Smooth muscle cell (in vitro differentiated cells): ENCODE results near the gene HDGF. TPM values are rescaled to one million over a fixed set of nuclear protein-coding genes. Genes with fewer than 3 reads are reported as not detected.

Experiments
- DNase-seq: peaks from one replicate; lab custom pipeline; 2025; ENCODE audit not compliant: unreplicated experiment; lab: John Stamatoyannopoulos, UW
- H2AFZ ChIP-seq: fragments of 200-600 bp; sonication (generic); 2 replicates; pipeline ENCODE4 v1.6.0; 2016; ENCODE audit warnings: antibody characterized with exemption, low read depth, mild to moderate bottlenecking
- H3F3A ChIP-seq: fragments of 200-600 bp; sonication (generic); 2 replicates; pipeline ENCODE4 v1.6.0; 2017; ENCODE audit warnings: antibody characterized with exemption, low read depth
- H3K27ac ChIP-seq: fragments of 200-600 bp; sonication (generic); 2 replicates; pipeline ENCODE4 v1.5.1; 2016; ENCODE audit warnings: low read depth, mild to moderate bottlenecking
- H3K27me3 ChIP-seq: fragments of 200-600 bp; sonication (generic); 2 replicates; pipeline ENCODE4 v1.6.1; 2016; ENCODE audit warnings: low read depth, mild to moderate bottlenecking
- H3K36me3 ChIP-seq: fragments of 200-600 bp; sonication (generic); 2 replicates; pipeline ENCODE4 v1.5.1; 2016; ENCODE audit warnings: low read depth
- H3K4me1 ChIP-seq: fragments of 200-600 bp; sonication (generic); 2 replicates; pipeline ENCODE4 v1.5.1; 2016; ENCODE audit warnings: low read depth
- H3K4me2 ChIP-seq: fragments of 200-600 bp; sonication (generic); 2 replicates; pipeline ENCODE4 v1.6.0; 2016; ENCODE audit warnings: mild to moderate bottlenecking
- H3K4me3 ChIP-seq: fragments of 200-600 bp; sonication (generic); 2 replicates; pipeline ENCODE4 v1.5.1; 2016; ENCODE audit warnings: mild to moderate bottlenecking
- H3K79me2 ChIP-seq: fragments of 200-600 bp; sonication (generic); 2 replicates; pipeline ENCODE4 v1.6.0; 2016; ENCODE audit warnings: low read depth, mild to moderate bottlenecking
- H3K9ac ChIP-seq: fragments of 200-600 bp; sonication (generic); 2 replicates; pipeline ENCODE4 v1.6.0; 2016; ENCODE audit warnings: low read depth
- H3K9me3 ChIP-seq: fragments of 200-600 bp; sonication (generic); replicated peaks from 2 replicates; pipeline ENCODE4 v1.5.1; 2016; ENCODE audit warnings: low read depth
- H4K20me1 ChIP-seq: fragments of 200-600 bp; sonication (generic); 2 replicates; pipeline ENCODE4 v1.6.0; 2016; ENCODE audit warnings: low read depth
- CTCF ChIP-seq: fragments of 200-600 bp; sonication (generic); IDR thresholded peaks from 2 replicates; pipeline ENCODE4 v1.5.1; 2017; ENCODE audit warnings: borderline replicate concordance, mild to moderate bottlenecking, antibody characterized with exemption; ENCODE audit not compliant: insufficient read depth, poor library complexity, severe bottlenecking
- WGBS: methylation state at CpG from one replicate; pipeline ENCODE4 v1.1.7; 2016; ENCODE audit warnings: low lambda C conversion rate; 5-methylcytosine and 5-hydroxymethylcytosine counted together
- polyA plus RNA-seq: library from polyadenylated mRNA; unstranded; fragments of >200 nt; fragmentation: Nextera tagmentation; extraction: Ambion mirVana; gene quantifications from 2 replicates; pipeline ENCODE4 v1.2.1, GENCODE V29; 2016
- total RNA-seq: library from RNA; depleted of rRNA; stranded (reverse); fragments of >200 nt; gene quantifications from 2 replicates; pipeline ENCODE4 v1.2.3, GENCODE V29; 2014

The HDGF gene
- total and polyA plus RNA-seq, 2 experiments from 2014 or later, result 88.4 to 109 TPM

- Histone ChIP-seq H3K9ac (no peak overlapping the region), H3K4me1 (peaks cover 38% of the 10 kb centered on the region), H3K36me3 (no peaks in the 10 kb centered on the region), H3K79me2 (peaks cover 12% of the 10 kb centered on the region), H2AFZ (no peak overlapping the region), H3K9me3 (no peaks in the 10 kb centered on the region), H3K4me2 (peak overlapping the region; percentile 91), H4K20me1 (peaks cover 43% of the 10 kb centered on the region), H3K27ac (no peak overlapping the region), H3K27me3 (no peaks in the 10 kb centered on the region), H3F3A (no peaks in the 10 kb centered on the region), H3K4me3 (peak overlapping the region; percentile 54)
- 9% methylated on average over 4 of the region's 4 CpGs for WGBS
- DNase-seq, result no peak
- no peak for TF ChIP-seq CTCF
These were observed 47.7 kb downstream of the HDGF start for GRCh38 chr1:156703741-156704140.

GRCh38 chr1:156703336-156703735 is 48.1 kb downstream of the HDGF start:
- H3K27ac ChIP-seq, result no peak overlapping the region
- no peak for TF ChIP-seq CTCF

GRCh38 chr1:156700736-156701531 is 50.5 kb downstream of the HDGF start:
- Histone ChIP-seq H3K27ac (no peak overlapping the region), H3K4me3 (no peak overlapping the region), H3K36me3 (no peaks in the 10 kb centered on the region), H4K20me1 (peaks cover 43% of the 10 kb centered on the region), H2AFZ (no peak overlapping the region), H3K27me3 (no peaks in the 10 kb centered on the region), H3K9ac (no peak overlapping the region), H3K4me2 (no peak overlapping the region), H3K9me3 (no peaks in the 10 kb centered on the region), H3F3A (peaks cover 6% of the 10 kb centered on the region), H3K4me1 (peaks cover 20% of the 10 kb centered on the region), H3K79me2 (peaks cover 12% of the 10 kb centered on the region)
- WGBS, result 89% methylated on average over 8 of the region's 8 CpGs
- no peak for DNase-seq
- TF ChIP-seq CTCF, result no peak

More at GRCh38 chr1:156703336-156703735, 48.1 kb downstream of the HDGF start:
- 94% methylated on average over 4 of the region's 4 CpGs for WGBS
- Histone ChIP-seq H3K36me3 (no peaks in the 10 kb centered on the region), H3K9me3 (no peaks in the 10 kb centered on the region), H3K4me3 (peak overlapping the region; percentile 54), H3F3A (no peaks in the 10 kb centered on the region), H3K79me2 (peaks cover 12% of the 10 kb centered on the region), H3K4me1 (peaks cover 34% of the 10 kb centered on the region), H3K4me2 (peak overlapping the region; percentile 91), H3K9ac (no peak overlapping the region), H4K20me1 (peaks cover 43% of the 10 kb centered on the region), H3K27me3 (no peaks in the 10 kb centered on the region), H2AFZ (no peak overlapping the region)
- no peak for DNase-seq

GRCh38 chr1:156698995-156699394 is 52.5 kb downstream of the HDGF start:
- Histone ChIP-seq H3K27me3 (no peaks in the 10 kb centered on the region), H3K9me3 (no peaks in the 10 kb centered on the region), H3K4me1 (peaks cover 18% of the 10 kb centered on the region), H3K4me3 (no peak overlapping the region), H3K9ac (no peak overlapping the region), H3K27ac (no peak overlapping the region), H2AFZ (no peak overlapping the region), H3F3A (peaks cover 11% of the 10 kb centered on the region), H3K36me3 (no peaks in the 10 kb centered on the region), H3K79me2 (peaks cover 12% of the 10 kb centered on the region), H3K4me2 (no peak overlapping the region), H4K20me1 (peaks cover 36% of the 10 kb centered on the region)
- WGBS, result 100% methylated on average over 1 of the region's 1 CpG
- no peak for DNase-seq
- no peak for TF ChIP-seq CTCF
